SU-DHL-6 (cell line): ENCODE results near the gene SELENOT.

Source experiments
- EZH2phosphoT487 ChIP-seq: fragments of 200-600 bp; sonication (generic), shearing (Covaris generic); conservative IDR thresholded peaks from 2 replicates; pipeline ENCODE4 v1.6.1; 2018; ENCODE audit warnings: mild to moderate bottlenecking, antibody characterized with exemption, low read length, moderate library complexity, mixed read lengths
- TF ChIP-seq, protein P1 (sequence below): fragments of 200-600 bp; sonication (generic); IDR thresholded peaks from one replicate; pipeline ENCODE4 v1.5.1; 2017; ENCODE audit warnings: antibody characterized with exemption, mild to moderate bottlenecking, low read length, moderate library complexity; ENCODE audit not compliant: insufficient read depth, poor library complexity, severe bottlenecking

- TF ChIP-seq, protein P1, sequence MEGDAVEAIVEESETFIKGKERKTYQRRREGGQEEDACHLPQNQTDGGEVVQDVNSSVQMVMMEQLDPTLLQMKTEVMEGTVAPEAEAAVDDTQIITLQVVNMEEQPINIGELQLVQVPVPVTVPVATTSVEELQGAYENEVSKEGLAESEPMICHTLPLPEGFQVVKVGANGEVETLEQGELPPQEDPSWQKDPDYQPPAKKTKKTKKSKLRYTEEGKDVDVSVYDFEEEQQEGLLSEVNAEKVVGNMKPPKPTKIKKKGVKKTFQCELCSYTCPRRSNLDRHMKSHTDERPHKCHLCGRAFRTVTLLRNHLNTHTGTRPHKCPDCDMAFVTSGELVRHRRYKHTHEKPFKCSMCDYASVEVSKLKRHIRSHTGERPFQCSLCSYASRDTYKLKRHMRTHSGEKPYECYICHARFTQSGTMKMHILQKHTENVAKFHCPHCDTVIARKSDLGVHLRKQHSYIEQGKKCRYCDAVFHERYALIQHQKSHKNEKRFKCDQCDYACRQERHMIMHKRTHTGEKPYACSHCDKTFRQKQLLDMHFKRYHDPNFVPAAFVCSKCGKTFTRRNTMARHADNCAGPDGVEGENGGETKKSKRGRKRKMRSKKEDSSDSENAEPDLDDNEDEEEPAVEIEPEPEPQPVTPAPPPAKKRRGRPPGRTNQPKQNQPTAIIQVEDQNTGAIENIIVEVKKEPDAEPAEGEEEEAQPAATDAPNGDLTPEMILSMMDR, result no peak
- no peak for TF ChIP-seq EZH2phosphoT487
Observed at GRCh38 chr3:150635526-150635925, 32.4 kb downstream of the SELENOT start.
